NCI-H1105 (cell line): ENCODE measurements around the gene KCNJ2.

Experiments used
- DNase-seq: peaks from one replicate; lab custom pipeline; 2025; lab: John Stamatoyannopoulos, UW

The KCNJ2 gene

GRCh38 chr17:70205401-70205800 is 36.1 kb downstream of the KCNJ2 start:
- no peak for DNase-seq

- no peak for DNase-seq
These were observed 37.2 kb downstream of the KCNJ2 start for GRCh38 chr17:70206361-70207010.

GRCh38 chr17:70207184-70207583 is 37.9 kb downstream of the KCNJ2 start:
- no peak for DNase-seq

GRCh38 chr17:70208080-70208794 is 38.9 kb downstream of the KCNJ2 start:
- no peak for DNase-seq

- DNase-seq, result no peak
These were observed 39.7 kb downstream of the KCNJ2 start for GRCh38 chr17:70208825-70209555.

- DNase-seq, result no peak
These were observed 46.3 kb downstream of the KCNJ2 start for GRCh38 chr17:70215656-70216055.

- no peak for DNase-seq
These were observed 48.2 kb downstream of the KCNJ2 start for GRCh38 chr17:70217571-70217970.

GRCh38 chr17:70225276-70225675 is 55.9 kb downstream of the KCNJ2 start:
- no peak for DNase-seq
